ENCODE results near the gene SLC22A5. TPM values are rescaled to one million over a fixed set of nuclear protein-coding genes. Genes with fewer than 3 reads are reported as not detected.

The SLC22A5 gene
- total and polyA plus RNA-seq, 2 donors (not counting 1 experiment from before 2014, with no cell fraction given) = 5.7 to 12.9 TPM

DNA sequence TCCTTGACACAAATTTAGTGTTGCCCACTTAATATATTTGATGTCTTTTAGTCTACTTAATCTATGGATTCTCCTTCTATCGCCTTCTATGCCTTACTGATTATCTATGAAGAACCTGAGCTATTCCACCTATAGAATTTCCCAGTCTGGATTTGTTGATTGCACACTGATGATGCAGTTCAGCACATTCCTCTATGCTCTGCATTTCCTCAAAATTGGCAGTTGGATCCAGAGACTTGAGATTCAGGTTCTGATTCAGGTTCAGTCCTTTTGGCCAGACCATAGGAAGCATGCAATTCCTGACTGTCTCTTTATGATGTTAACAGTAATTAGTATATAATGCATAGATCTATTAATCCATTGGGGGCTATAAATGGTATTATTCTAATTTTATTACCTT lies 13.8 kb downstream of the SLC22A5 start:
- ATAC-seq (ENCODE audit: low read depth) (no peak), DNase-seq (no peak)
- H3K4me1 ChIP-seq (ENCODE audit: control insufficient read depth in 2 of 2, insufficient read depth in 2 of 2, low read length in 2 of 2) = peaks cover 15 to 18% of the 10 kb centered on the region in 2 donors
- no peaks in the 10 kb centered on the region for H3K79me2 ChIP-seq (ENCODE audit: control insufficient read depth, insufficient read depth, low read length)
- H3K27me3 ChIP-seq (replicated peaks in 1 of 4; ENCODE audit: control extremely low read depth in 1 of 4, control insufficient read depth in 3 of 4, insufficient read depth in 4 of 4, low read length in 3 of 4) = no peaks in the 10 kb centered on the region
- Mint-ChIP-seq H3K4me1 (peaks cover 19% of the 10 kb centered on the region), H3K4me3 (no peak overlapping the region), H3K27ac (no peak overlapping the region), H3K27me3 (no peaks in the 10 kb centered on the region), H3K9me3 (ENCODE audit: insufficient read depth) (no peaks in the 10 kb centered on the region)
- H3K4me2 ChIP-seq (replicated peaks; ENCODE audit: low read depth, low read length, poor library complexity, severe bottlenecking) = no peak overlapping the region
- no peak overlapping the region for H2AFZ ChIP-seq (ENCODE audit: insufficient read depth, low read depth, low read length, poor library complexity, severe bottlenecking)
- intact Hi-C loops (cut with micrococcal nuclease) = no loop called here
- no peak overlapping the region for H3K27ac ChIP-seq (ENCODE audit: low read length in 2 of 2)
- no CpG with 5 or more reads among the region's 1 CpG for WGBS (ENCODE audit: insufficient coverage)
- no peak for TF ChIP-seq EZH2 (IDR thresholded peaks at IDR 0.05; ENCODE audit: borderline replicate concordance, insufficient read depth, low read depth, low read length, poor library complexity, severe bottlenecking)
- H3K9me3 ChIP-seq (ENCODE audit: control extremely low read depth in 1 of 3, control insufficient read depth in 2 of 3, insufficient read depth in 1 of 3, low read length in 2 of 3) = no peaks in the 10 kb centered on the region
- no peaks in the 10 kb centered on the region for H4K20me1 ChIP-seq (ENCODE audit: control insufficient read depth, insufficient read depth, low read length, poor library complexity, severe bottlenecking)
- H3K4me3 ChIP-seq (ENCODE audit: control extremely low read depth in 1 of 5, extremely low read depth in 1 of 5, insufficient read depth in 1 of 5, low read depth in 2 of 5, low read length in 4 of 5) = no peak overlapping the region
- H3K9ac ChIP-seq (ENCODE audit: low read length) = no peak overlapping the region
- ChIA-PET POLR2A (interaction anchor here (0.6 kb wide), 1 partner anchor 736 kb away, joined by 3 read pairs; no protein-coding TSS in a partner anchor), CTCF (interaction anchor here (1.6 to 19.9 kb wide), 3 partner anchors 25 to 437 kb away, joined by 8 to 528 read pairs (median 13); no protein-coding TSS in a partner anchor)
- no peaks in the 10 kb centered on the region for H3K36me3 ChIP-seq (replicated peaks in 1 of 2; ENCODE audit: control extremely low read depth in 1 of 2, control insufficient read depth in 1 of 2, extremely low read depth in 1 of 2, insufficient read depth in 2 of 2, low read length in 1 of 2)

DNA sequence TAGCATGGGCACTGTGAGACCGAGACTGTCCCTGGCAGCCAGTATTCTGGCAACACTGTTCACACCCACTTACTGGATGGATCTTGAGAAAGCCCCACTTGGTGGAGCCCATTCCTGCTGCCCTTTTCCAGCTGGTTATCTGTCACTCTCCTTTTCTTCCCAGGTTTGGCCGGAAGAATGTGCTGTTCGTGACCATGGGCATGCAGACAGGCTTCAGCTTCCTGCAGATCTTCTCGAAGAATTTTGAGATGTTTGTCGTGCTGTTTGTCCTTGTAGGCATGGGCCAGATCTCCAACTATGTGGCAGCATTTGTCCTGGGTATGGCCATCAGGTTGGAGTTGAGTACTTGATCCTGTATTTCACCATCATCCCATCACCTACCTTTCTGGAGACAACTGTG lies 14.5 kb downstream of the SLC22A5 start:
- H3K27ac Mint-ChIP-seq = no peak overlapping the region
- no peaks in the 10 kb centered on the region for H3K9me3 Mint-ChIP-seq (ENCODE audit: insufficient read depth)
- Histone ChIP-seq H3K4me3 (ENCODE audit: control extremely low read depth in 1 of 5, extremely low read depth in 1 of 5, insufficient read depth in 1 of 5, low read depth in 2 of 5, low read length in 4 of 5) (no peak overlapping the region), H3K4me2 (replicated peaks; ENCODE audit: low read depth, low read length, poor library complexity, severe bottlenecking) (no peak overlapping the region), H3K9me3 (ENCODE audit: control extremely low read depth in 1 of 3, control insufficient read depth in 2 of 3, insufficient read depth in 1 of 3, low read length in 2 of 3) (no peaks in the 10 kb centered on the region), H3K27me3 (replicated peaks in 1 of 4; ENCODE audit: control extremely low read depth in 1 of 4, control insufficient read depth in 3 of 4, insufficient read depth in 4 of 4, low read length in 3 of 4) (no peaks in the 10 kb centered on the region), H3K9ac (ENCODE audit: low read length) (no peak overlapping the region), H3K36me3 (replicated peaks in 1 of 2; ENCODE audit: control extremely low read depth in 1 of 2, control insufficient read depth in 1 of 2, extremely low read depth in 1 of 2, insufficient read depth in 2 of 2, low read length in 1 of 2) (no peaks in the 10 kb centered on the region), H3K27ac (ENCODE audit: low read length in 2 of 2) (no peak overlapping the region), H2AFZ (ENCODE audit: insufficient read depth, low read depth, low read length, poor library complexity, severe bottlenecking) (no peak overlapping the region), H3K4me1 (ENCODE audit: control insufficient read depth in 2 of 2, insufficient read depth in 2 of 2, low read length in 2 of 2) (peaks cover 15 to 18% of the 10 kb centered on the region in 2 donors), H4K20me1 (ENCODE audit: control insufficient read depth, insufficient read depth, low read length, poor library complexity, severe bottlenecking) (no peaks in the 10 kb centered on the region), H3K79me2 (ENCODE audit: control insufficient read depth, insufficient read depth, low read length) (no peaks in the 10 kb centered on the region)
- peaks cover 19% of the 10 kb centered on the region for H3K4me1 Mint-ChIP-seq
- POLR2A ChIA-PET = no interaction called here
- intact Hi-C loops (cut with micrococcal nuclease) = no loop called here
- no peak for ATAC-seq (ENCODE audit: low read depth)
- no peak overlapping the region for H3K4me3 Mint-ChIP-seq
- H3K27me3 Mint-ChIP-seq = no peaks in the 10 kb centered on the region
- CTCF ChIA-PET = interaction anchor here (0.8 to 19.9 kb wide), 8 partner anchors 11 to 499 kb away, joined by 3 to 528 read pairs (median 4); no protein-coding TSS in a partner anchor
- DNase-seq = no peak
- WGBS (ENCODE audit: insufficient coverage) = 100% methylated on average over 4 of the region's 5 CpGs
- TF ChIP-seq, protein P1, sequence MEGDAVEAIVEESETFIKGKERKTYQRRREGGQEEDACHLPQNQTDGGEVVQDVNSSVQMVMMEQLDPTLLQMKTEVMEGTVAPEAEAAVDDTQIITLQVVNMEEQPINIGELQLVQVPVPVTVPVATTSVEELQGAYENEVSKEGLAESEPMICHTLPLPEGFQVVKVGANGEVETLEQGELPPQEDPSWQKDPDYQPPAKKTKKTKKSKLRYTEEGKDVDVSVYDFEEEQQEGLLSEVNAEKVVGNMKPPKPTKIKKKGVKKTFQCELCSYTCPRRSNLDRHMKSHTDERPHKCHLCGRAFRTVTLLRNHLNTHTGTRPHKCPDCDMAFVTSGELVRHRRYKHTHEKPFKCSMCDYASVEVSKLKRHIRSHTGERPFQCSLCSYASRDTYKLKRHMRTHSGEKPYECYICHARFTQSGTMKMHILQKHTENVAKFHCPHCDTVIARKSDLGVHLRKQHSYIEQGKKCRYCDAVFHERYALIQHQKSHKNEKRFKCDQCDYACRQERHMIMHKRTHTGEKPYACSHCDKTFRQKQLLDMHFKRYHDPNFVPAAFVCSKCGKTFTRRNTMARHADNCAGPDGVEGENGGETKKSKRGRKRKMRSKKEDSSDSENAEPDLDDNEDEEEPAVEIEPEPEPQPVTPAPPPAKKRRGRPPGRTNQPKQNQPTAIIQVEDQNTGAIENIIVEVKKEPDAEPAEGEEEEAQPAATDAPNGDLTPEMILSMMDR (IDR thresholded peaks at IDR 0.05) = no peak
- TF ChIP-seq EZH2 (IDR thresholded peaks at IDR 0.05; ENCODE audit: borderline replicate concordance, insufficient read depth, low read depth, low read length, poor library complexity, severe bottlenecking) = no peak
